ENCODE data around the gene NPEPPS. TPM values are rescaled to one million over a fixed set of nuclear protein-coding genes. Genes with fewer than 3 reads are reported as not detected.
"Not testable (repeated sequence)": the region's sequence is repeated elsewhere in the genome, so short reads cannot be mapped to it uniquely, and the experiment has no call there.

NPEPPS gene
- polyA plus RNA-seq, 12 donors = 120 to 210 (median 135) TPM; not detected in 1

DNA sequence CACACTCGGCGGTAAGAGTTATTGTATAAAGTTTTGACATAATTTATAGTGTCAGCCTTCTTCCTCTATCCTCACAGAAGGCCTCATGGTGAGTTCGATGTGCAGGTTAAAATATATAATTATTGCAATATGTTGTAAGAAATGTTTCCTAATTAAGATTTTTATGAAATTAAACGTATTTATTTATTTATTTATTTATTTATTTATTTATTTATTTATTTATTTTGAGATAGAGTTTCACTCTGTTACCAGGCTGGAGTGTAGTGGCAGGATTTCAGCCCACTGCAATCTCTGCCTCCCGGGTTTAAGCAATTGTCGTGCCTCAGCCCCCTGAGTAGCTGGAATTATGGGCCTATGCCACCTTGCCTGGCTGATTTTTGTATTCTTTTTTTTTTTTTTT, 13.4 kb downstream of the NPEPPS start:
- DNase-seq = not testable (repeated sequence)

GRCh38 chr17:47554733-47555132, 23.8 kb downstream of the NPEPPS start:
- DNase-seq = not testable (repeated sequence)

DNA sequence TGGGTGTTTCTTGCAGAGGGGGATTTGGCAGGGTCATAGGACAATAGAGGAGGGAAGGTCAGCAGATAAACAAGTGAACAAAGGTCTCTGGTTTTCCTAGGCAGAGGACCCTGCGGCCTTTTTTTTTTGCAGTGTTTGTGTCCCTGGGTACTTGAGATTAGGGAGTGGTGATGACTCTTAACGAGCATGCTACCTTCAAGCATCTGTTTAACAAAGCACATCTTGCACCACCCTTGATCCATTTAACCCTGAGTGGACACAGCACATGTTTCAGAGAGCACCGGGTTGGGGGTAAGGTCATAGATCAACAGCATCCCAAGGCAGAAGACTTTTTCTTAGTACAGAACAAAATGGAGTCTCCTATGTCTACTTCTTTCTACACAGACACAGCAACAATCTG, 25.2 kb downstream of the NPEPPS start:
- DNase-seq = not testable (repeated sequence)

- not testable (repeated sequence) for DNase-seq
These were observed 29.7 kb downstream of the NPEPPS start for GRCh38 chr17:47560517-47561043.

GRCh38 chr17:47561698-47562405, 30.9 kb downstream of the NPEPPS start:
- not testable (repeated sequence) for DNase-seq

GRCh38 chr17:47562406-47562705, 31.4 kb downstream of the NPEPPS start:
- DNase-seq = not testable (repeated sequence)

DNA sequence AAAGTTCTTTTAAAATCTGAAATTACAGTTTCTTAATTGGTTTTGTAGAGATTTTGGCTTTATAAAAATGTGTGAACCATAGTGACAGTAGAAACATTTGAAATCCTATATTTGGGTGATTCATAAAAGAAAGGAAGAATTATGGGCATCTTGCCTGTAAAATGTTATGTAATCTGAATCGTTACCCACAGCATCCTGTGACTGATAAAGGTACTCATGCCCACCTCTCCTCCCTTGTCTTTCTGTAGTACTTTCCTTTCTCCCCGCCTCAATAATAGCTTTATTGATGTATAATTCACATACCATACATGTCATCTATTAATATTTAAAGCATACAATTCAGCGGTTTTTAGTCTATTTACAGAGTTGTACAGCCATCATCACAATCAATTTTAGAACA, 36.4 kb downstream of the NPEPPS start:
- DNase-seq = not testable (repeated sequence)

- not testable (repeated sequence) for DNase-seq
These were observed 41.7 kb downstream of the NPEPPS start for GRCh38 chr17:47572561-47572960.

DNA sequence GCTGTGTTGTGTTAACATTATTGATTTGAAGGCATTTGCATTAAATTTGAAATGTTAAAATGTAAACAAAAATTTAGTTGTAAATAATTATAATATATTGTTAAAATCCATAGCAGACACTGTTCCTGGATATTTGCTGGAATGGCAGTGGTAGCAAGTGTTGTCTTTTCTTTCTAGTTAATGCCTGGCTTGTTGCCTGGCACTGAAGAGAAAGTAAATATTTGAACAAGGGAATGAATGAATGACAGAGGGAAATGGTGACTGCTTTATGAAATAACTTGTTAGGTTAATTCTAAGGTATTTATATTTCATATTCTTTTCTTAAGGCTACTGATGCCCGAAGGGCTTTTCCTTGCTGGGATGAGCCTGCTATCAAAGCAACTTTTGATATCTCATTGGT, 51.5 kb downstream of the NPEPPS start:
- not testable (repeated sequence) for DNase-seq

DNA sequence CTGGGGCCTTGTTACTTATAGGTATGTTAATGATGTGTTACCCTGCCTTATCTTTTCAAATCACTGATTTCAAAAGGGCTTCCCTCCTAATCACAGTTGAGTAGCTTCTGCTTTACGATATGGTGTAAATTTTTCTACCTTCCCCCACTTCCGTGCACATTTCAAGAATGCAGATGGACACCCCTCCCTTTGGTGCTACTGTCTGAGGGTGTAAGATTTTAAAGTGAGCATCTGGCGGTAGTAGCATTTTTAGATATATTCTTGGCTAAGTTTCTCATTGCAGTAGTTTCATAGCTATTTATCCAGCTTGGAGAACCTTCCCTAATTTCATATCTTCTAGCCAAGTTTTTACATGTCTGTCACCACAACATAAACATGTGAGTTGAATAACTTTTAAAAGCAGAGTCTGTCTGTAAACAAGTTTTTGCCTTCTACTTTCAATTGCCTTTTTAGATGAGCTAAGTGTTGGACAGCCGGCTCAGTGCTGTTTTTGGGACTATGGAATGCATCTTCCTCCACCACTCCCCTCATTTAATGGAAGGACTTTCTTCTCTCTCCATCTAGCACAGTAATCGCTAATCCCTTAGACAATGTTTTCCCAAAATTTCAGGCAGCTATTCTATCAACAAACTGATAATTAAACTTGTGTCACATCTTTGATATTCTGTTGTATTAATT, 55.6 kb downstream of the NPEPPS start:
- DNase-seq = not testable (repeated sequence)

GRCh38 chr17:47593522-47593921, 62.6 kb downstream of the NPEPPS start:
- DNase-seq = not testable (repeated sequence)

- DNase-seq = no peak
These were observed 73.1 kb downstream of the NPEPPS start for GRCh38 chr17:47603830-47604597.

DNA sequence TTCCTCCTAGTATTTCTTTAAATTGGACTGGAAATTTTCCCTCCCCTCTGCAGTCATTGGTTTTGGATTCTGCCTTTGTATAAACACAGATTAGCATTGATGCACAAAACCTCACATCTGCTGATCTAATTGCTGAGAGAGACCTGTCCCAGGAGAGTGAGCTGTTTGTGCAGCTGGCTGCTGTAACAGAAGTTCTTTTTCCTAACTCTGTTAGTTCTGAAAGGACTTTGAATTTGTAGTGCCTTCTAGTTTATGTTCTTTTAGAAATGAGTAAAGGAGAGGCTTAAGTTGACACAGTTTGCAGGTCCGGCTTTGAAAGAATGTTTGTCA, 73.7 kb downstream of the NPEPPS start:
- DNase-seq = peak; percentile 82

GRCh38 chr17:47605011-47605410, 74.1 kb downstream of the NPEPPS start:
- DNase-seq = no peak

DNA sequence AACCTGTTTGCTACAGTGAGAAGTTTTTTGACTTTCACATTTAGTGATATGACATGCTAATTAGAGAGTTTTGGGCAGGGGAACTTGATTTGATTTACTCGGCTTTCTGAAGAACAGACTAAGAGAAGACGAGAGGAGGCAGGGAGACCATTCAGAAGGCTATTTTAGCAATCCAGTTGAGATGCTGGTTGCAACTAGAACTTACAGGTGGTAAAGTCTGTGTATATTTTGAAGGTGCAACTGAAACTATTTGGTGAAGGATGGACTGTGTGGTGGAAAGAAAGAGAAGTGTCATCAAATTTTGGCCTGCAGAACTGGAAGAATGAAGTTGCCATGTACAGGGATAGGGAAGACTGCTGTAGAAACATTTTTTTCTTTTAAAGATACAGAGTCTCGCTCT, 76.6 kb downstream of the NPEPPS start:
- DNase-seq = no peak

GRCh38 chr17:47611372-47612350, 80.8 kb downstream of the NPEPPS start:
- no peak for DNase-seq

GRCh38 chr17:47615766-47616424, 85.0 kb downstream of the NPEPPS start:
- DNase-seq = peak; percentile 64

- no peak for DNase-seq
These were observed 87.5 kb downstream of the NPEPPS start for GRCh38 chr17:47618410-47618809.

DNA sequence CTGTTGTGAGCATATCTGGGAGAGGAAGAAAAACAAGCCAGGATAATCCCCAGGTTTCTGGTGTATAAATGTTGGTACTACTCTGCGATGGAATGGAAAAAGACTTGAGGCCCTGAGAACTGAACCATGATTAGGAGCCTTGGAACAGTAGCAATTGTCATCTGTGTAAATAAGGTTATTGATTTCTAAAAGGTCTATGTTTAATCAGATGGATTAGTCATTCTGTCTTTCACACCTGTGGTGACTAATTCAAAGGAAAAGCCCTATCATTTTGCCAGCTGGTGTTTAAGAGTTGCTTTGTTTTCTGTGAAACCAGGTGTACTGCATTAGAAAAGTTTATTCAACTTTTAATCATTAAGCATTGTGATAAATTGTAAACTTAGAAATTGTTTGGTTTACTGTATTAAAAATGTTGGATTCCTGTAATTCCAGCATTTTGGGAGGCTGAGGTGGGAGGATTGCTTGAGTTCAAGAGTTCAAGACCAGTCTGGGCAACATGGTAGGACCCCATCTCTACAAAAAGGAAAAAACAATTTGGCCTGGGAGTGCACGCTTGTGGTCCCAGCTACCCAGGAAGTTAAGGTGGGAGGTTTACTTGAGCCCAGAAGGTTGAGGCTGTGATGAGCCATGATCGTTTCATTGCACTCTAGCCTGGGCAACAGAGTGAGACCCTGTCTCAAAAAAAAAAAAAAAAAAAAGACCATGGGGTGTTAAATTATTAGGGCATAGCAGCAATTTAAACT, 89.8 kb downstream of the NPEPPS start:
- DNase-seq = no peak

Measured in muscle of arm (tissue), 12 donors.